SHP77 treated with DMSO at 0.1 percent for 48 hours (cell line): Measurements from ENCODE around the gene NHP2.
A peak's percentile ranks its signal among the peaks of the same experiment; 100 is the strongest.
"Not testable (repeated sequence)": the region's sequence is repeated elsewhere in the genome, so short reads cannot be mapped to it uniquely, and the experiment has no call there.

ENCODE experiments used
- DNase-seq: peaks from one replicate; lab custom pipeline; 2025; lab: John Stamatoyannopoulos, UW

Gene NHP2

GRCh38 chr5:178153530-178154340 is at the start of gene NHP2:
TSS of gene NHP2 (minus strand) at chr5:178153885. CDS start at chr5:178153817, 68 bp downstream.
- peak; percentile 93 for DNase-seq

- no peak for DNase-seq
These were observed 48.9 kb upstream of the NHP2 start for GRCh38 chr5:178202541-178202940.

DNA sequence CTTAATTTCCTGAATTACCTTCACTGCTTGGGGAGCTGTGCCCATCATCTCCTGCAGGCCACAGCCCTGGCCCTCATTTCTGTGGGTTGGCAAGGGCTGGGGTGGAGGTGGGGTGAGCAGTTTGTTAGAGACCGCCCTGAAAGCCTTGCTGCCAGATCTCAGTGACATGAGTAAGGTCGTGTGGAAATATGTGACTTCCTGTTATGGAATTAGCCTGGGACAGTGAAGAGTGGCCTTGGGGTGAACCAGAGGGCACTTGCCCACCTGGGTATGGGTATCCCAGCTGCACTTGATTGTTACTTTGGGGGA is 48.2 kb upstream of the NHP2 start:
- DNase-seq = no peak

DNA sequence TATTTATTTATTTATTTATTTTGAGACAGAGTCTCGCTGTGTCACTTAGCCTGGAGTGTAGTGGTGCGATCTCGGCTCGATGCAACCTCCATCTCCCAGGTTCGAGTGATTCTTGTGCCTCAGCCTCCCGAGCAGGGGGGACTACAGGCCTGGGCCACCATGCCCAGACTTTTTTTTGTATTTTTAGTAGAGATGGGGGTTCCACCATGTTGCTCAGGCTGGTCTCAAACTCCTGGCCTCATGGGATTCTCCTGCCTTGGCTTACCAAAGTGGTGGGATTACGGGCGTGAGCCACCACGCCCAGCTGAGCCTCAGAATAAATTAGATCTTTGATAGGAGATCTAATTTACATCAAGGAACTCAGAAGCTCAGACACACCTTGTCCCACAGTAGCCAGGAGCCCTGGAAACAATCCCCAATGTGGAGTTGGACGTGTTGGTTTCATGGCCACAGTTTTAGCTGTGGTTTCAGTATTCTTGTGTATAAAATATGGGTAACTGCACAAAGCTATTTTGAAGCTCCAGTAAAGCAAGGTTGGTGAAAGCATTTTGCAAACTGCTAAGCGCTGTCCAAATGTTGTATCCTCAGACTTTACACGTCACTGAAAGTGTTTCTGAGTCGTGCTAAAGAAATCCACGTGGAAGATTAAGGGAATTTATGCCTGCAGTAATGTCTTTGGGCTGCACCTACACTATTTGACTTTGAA is 47.7 kb upstream of the NHP2 start:
- DNase-seq = no peak

GRCh38 chr5:178199581-178200434 is 46.1 kb upstream of the NHP2 start:
- no peak for DNase-seq

DNA sequence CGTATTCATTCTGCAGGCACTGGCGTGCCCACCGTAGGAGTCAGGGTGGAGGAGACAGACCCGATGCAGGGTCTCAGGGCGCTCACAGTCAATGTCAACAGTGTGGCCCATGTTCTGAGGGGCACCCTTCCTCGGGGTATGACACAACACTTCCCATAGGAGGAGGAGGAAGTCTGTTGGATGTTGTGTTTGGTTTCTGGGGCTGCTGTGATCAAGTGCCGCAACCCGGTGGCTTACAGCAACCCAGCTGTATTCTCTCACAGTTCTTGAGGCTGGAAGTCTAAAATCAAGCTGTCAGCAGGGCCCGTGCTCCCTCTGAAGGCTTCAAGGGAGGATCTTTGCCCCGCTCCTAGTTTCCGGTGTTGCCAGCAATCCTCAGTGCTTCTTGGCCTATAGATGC is 45.0 kb upstream of the NHP2 start:
- no peak for DNase-seq

GRCh38 chr5:178198151-178198550 is 44.5 kb upstream of the NHP2 start:
- not testable (repeated sequence) for DNase-seq

DNA sequence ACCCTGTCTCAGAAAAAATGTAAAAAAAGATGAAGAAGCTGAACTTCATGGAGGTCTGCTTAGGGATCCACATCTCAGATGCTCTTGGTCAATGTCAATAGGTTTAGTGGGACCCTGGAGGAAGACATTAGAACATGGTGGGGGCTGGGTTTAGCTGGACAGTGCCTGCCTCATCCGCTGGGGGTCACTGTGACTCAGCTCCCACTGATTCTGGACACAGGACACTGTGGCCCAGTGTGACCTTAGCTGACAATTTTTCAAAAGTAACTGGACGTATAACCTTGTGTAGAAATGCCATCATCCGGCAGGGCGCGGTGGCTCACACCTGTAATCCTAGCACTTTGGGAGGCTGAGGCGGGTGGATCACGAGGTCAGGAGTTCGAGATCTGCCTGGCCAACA is 43.3 kb upstream of the NHP2 start:
- no peak for DNase-seq

DNA sequence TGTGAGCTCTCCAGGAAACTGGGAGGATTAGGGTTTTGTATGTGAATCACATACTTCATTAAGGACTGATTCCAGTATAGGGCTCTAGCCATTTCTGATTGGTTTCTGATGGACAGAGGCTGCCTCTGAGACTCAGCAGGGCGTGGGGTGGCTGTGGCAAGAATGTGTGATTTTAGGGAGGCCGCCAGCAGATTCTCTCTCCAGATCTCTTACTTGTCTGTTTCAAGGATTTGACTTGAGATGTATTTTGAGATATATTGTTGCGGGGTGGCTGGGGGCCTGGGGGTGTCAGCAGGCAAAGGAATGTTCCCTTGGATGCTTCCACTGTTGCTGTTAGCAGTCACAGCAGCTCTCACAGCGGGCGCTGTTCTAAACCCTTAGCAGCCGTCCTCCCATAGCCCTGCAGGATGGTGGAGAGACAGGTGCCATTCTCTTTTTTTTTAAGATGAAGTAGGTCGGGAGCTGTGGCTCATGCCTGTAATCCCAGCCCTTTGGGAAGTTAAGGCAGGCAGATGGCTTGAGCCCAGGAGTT is 42.7 kb upstream of the NHP2 start:
- DNase-seq = no peak

GRCh38 chr5:178194026-178194425 is 40.3 kb upstream of the NHP2 start:
- DNase-seq = no peak

DNA sequence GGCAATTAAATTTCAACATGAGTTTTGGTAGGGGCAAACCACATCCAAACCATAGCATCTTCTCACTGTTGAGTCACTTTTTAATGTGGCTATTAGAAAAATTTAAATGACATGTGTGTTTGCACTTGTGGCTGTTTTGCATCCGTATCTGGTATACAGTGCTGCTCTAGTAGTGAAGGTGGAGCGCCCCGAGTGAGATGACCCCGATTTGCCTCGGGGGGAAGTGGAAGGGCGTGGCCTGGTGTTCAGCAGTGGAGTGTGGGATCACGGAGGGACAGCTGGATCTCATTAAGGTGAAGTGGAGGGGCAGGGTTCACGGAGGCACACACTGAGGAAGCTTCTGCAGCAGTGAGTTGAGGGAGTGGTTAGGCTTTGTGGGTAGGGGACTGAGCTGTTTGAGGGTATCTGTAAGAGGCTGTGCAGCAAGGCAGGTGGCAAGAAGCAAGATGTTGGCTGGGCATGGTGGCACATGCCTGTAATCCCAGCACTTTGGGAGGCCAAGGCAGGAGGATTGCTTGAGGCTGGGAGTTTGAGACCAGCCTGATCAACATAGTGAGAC is 39.6 kb upstream of the NHP2 start:
- DNase-seq = no peak

GRCh38 chr5:178192787-178193186 is 39.1 kb upstream of the NHP2 start:
- no peak for DNase-seq

GRCh38 chr5:178192244-178192643 is 38.6 kb upstream of the NHP2 start:
- no peak for DNase-seq

DNA sequence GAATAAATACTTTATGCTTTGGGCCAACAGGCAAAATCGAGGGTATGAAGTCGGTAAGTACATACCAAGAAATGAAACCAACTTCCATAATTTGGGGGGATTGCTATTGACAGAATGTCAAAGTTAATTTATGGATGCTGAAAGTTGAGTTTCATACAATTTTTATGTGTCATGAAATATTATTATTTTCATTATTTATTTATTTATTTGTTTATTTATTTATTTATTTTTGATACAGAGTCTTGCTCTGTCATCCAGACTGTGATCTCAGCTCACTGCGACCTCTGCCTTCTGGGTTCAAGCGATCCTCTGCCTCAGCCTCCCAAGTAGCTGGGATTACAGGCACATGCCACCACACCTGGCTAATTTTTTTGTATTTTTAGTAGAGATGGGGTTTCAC is 38.0 kb upstream of the NHP2 start:
- DNase-seq = no peak

- DNase-seq = no peak
These were observed 35.7 kb upstream of the NHP2 start for GRCh38 chr5:178189433-178189832.

GRCh38 chr5:178187014-178187413 is 33.3 kb upstream of the NHP2 start, which contains the start of gene GMCL2:
TSS of gene GMCL2 (minus strand) at chr5:178187371. CDS start at chr5:178187299, 72 bp downstream.
- DNase-seq = no peak

GRCh38 chr5:178186427-178186826 is 32.7 kb upstream of the NHP2 start:
- DNase-seq = no peak

GRCh38 chr5:178182158-178182876 is 28.6 kb upstream of the NHP2 start:
- DNase-seq = no peak

DNA sequence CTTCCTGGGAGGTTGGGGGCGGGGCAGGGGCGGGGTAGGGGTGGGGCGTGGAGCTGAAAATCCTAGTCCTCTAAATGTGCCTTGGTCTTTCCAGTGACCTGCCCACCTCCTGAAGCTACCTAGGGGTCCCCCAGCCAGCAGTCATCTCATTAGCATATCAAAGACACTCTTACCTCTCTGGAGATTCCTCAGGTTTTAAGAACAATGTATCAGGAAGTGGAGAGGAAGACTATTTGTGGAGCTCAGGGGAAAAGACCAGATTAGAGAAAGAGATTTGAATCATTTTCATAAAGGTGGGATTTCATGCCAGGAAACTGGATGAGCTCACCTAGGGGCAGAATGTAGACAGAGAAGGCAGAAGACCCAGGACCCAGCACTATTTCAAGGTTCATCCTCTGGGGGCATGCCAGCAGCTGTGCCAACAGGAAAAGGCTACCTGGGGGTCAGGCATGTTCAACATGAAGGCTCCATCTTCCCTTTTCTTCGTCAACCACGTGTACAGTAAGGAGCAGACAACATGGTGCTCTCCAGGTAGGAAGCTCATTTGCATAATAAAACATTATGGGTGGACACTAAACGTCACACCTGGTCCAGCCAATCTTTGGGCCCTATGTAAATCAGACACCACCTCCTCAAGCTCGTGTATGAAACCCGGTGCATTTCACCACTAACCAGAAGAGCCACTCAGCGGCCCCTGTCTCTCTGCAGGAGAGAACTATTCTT is 26.6 kb upstream of the NHP2 start:
- no peak for DNase-seq

DNA sequence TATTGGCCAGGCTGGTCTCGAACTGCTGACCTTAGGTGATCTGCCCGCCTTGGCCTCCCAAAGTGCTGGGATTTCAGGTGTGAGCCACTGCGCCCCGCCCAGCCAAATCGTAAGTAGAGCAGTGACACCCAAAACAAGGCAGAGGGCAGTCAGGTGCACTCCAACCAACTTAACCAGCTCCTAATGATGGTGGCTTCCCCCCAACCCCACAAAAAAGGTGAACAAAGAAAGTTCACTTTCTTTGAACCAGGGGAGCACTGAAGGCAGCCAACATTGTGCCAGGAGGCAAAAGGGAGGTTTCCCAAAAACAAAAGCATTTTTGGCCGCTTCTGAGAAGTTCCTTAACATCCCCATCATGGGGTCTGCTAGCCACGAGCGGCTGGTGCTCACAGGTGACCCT is 23.9 kb upstream of the NHP2 start:
- DNase-seq = no peak

DNA sequence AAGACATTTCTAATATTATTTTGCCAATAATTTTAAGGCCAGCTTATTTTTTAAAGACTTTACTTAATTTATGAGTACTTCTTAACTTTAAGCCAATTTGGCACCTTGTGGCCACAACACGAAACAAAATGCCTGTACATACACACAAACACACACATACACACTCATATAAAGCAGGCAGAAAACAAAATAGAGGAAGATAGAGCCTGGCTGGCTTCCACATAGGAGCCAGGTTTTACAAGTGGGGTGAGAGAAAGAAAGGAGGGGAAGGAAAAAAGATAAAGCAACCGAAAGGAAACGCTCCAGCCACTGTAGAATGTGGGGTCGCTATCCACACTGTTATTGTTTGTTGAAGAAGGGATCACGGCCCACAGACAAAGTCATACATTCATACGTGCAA is 23.1 kb upstream of the NHP2 start:
- DNase-seq = no peak
